H9 (cell line): Measurements from ENCODE around the gene EDN3. TPM values are rescaled to one million over a fixed set of nuclear protein-coding genes. Genes with fewer than 3 reads are reported as not detected.

Source experiments
- DNase-seq: peaks from one replicate; pipeline ENCODE4 v3.0.0-alpha.2; 2017
- H2AFZ ChIP-seq: one replicate; pipeline ENCODE4 v1.6.1; 2013; ENCODE audit warnings: mild to moderate bottlenecking, low read length, control low read depth, moderate library complexity
- H2AK5ac ChIP-seq: 2 replicates; pipeline ENCODE4 v1.6.1; 2013; ENCODE audit warnings: low read length, control low read depth, mixed read lengths; ENCODE audit not compliant: insufficient read length
- H2BK120ac ChIP-seq: one replicate; pipeline ENCODE4 v1.6.1; 2013; ENCODE audit warnings: low read depth, mild to moderate bottlenecking, low read length, control low read depth, inconsistent platforms; ENCODE audit not compliant: poor library complexity, severe bottlenecking
- H2BK12ac ChIP-seq: 2 replicates; pipeline ENCODE4 v1.6.1; 2013; ENCODE audit warnings: low read length, control low read depth, mixed read lengths, low read depth; ENCODE audit not compliant: insufficient read length
- H2BK15ac ChIP-seq: 2 replicates; pipeline ENCODE4 v1.6.1; 2013; ENCODE audit warnings: low read depth, low read length, control low read depth
- H2BK20ac ChIP-seq: one replicate; pipeline ENCODE4 v1.6.1; 2013; ENCODE audit warnings: low read depth, mild to moderate bottlenecking, low read length, control low read depth, inconsistent platforms; ENCODE audit not compliant: poor library complexity, severe bottlenecking
- H2BK5ac ChIP-seq: 2 replicates; pipeline ENCODE4 v1.6.1; 2013; ENCODE audit warnings: low read length, control low read depth, mixed read lengths; ENCODE audit not compliant: insufficient read length
- H3K14ac ChIP-seq: 2 replicates; pipeline ENCODE4 v1.6.1; 2013; ENCODE audit warnings: low read length, control low read depth; ENCODE audit not compliant: insufficient read depth
- H3K18ac ChIP-seq: 2 replicates; pipeline ENCODE4 v1.6.1; 2013; ENCODE audit warnings: low read depth, mild to moderate bottlenecking, mixed read lengths, low read length, control low read depth; ENCODE audit not compliant: insufficient read length
- H3K23ac ChIP-seq: 2 replicates; pipeline ENCODE4 v1.6.1; 2013; ENCODE audit warnings: low read length, control low read depth, mixed read lengths, low read depth; ENCODE audit not compliant: insufficient read length
- H3K23me2 ChIP-seq: 2 replicates; pipeline ENCODE4 v1.6.1; 2013; ENCODE audit warnings: low read depth, mild to moderate bottlenecking, mixed read lengths, low read length, control low read depth; ENCODE audit not compliant: insufficient read length, poor library complexity, severe bottlenecking
- H3K27ac ChIP-seq: 2 replicates; pipeline ENCODE4 v1.5.1; 2013; ENCODE audit warnings: low read length, control low read depth, mixed read lengths, low read depth; ENCODE audit not compliant: insufficient read length
- H3K27me3 ChIP-seq: 2 replicates; pipeline ENCODE4 v1.6.1; 2013; ENCODE audit warnings: low read length, control low read depth, inconsistent platforms; ENCODE audit not compliant: insufficient read depth
- H3K4ac ChIP-seq: 2 replicates; pipeline ENCODE4 v1.6.1; 2013; ENCODE audit warnings: low read depth, mild to moderate bottlenecking, control low read depth, inconsistent platforms, low read length, moderate library complexity
- H3K4me1 ChIP-seq: 2 replicates; pipeline ENCODE4 v1.6.1; 2013; ENCODE audit warnings: low read length, control low read depth, inconsistent platforms; ENCODE audit not compliant: insufficient read depth
- H3K4me2 ChIP-seq: 2 replicates; pipeline ENCODE4 v1.6.1; 2013; ENCODE audit warnings: low read length, control low read depth, mixed read lengths; ENCODE audit not compliant: insufficient read length, insufficient read depth
- H3K56ac ChIP-seq: 2 replicates; pipeline ENCODE4 v1.6.1; 2013; ENCODE audit warnings: low read depth, mild to moderate bottlenecking, mixed read lengths, low read length, control low read depth; ENCODE audit not compliant: insufficient read length
- H3K79me1 ChIP-seq: 2 replicates; pipeline ENCODE4 v1.6.1; 2013; ENCODE audit warnings: low read depth, mild to moderate bottlenecking, moderate library complexity, low read length, control low read depth, inconsistent platforms; ENCODE audit not compliant: insufficient read depth, poor library complexity, severe bottlenecking
- H3K79me2 ChIP-seq: 2 replicates; pipeline ENCODE4 v1.6.1; 2013; ENCODE audit warnings: low read length, control low read depth, inconsistent platforms; ENCODE audit not compliant: insufficient read depth
- H3K9ac ChIP-seq: 2 replicates; pipeline ENCODE4 v1.6.1; 2013; ENCODE audit warnings: low read length, control low read depth, mixed read lengths; ENCODE audit not compliant: insufficient read length; ENCODE audit errors: extremely low read depth
- H3K9me3 ChIP-seq: one replicate; pipeline ENCODE4 v1.6.1; 2013; ENCODE audit warnings: low read depth, low read length, inconsistent platforms; ENCODE audit not compliant: control insufficient read depth
- H3T11ph ChIP-seq: one replicate; pipeline ENCODE4 v1.6.1; 2013; ENCODE audit warnings: mild to moderate bottlenecking, low read length, control low read depth, inconsistent platforms
- H4K20me1 ChIP-seq: one replicate; pipeline ENCODE4 v1.6.1; 2013; ENCODE audit not compliant: control insufficient read depth, insufficient read length, insufficient read depth
- H4K5ac ChIP-seq: 2 replicates; pipeline ENCODE4 v1.6.1; 2013; ENCODE audit warnings: low read depth, mild to moderate bottlenecking, mixed read lengths, low read length, control low read depth; ENCODE audit not compliant: insufficient read length
- H4K8ac ChIP-seq: replicated peaks from 2 replicates; pipeline ENCODE4 v1.6.1; 2013; ENCODE audit warnings: low read length, control low read depth, mixed read lengths, low read depth; ENCODE audit not compliant: insufficient read length
- H4K91ac ChIP-seq: 2 replicates; pipeline ENCODE4 v1.6.1; 2013; ENCODE audit warnings: low read depth, mild to moderate bottlenecking, moderate library complexity, mixed read lengths, low read length, control low read depth; ENCODE audit not compliant: insufficient read length
- H3K27ac Mint-ChIP-seq, 3 experiments: 2 replicates in 2 of 3; 3 replicates in 1 of 3; pipeline ENCODE4 v1.8.0; 2020 to 2021; ENCODE audit warnings: mixed read lengths in 3 of 3, mild to moderate bottlenecking in 1 of 3, moderate library complexity in 1 of 3
- H3K27me3 Mint-ChIP-seq: 2 replicates; pipeline ENCODE4 v1.8.0; 2021; ENCODE audit warnings: low read depth, mild to moderate bottlenecking, moderate library complexity, mixed read lengths
- H3K36me3 Mint-ChIP-seq, 3 experiments: 2 replicates in 2 of 3; 3 replicates in 1 of 3; pipeline ENCODE4 v1.8.0; 2020 to 2021; ENCODE audit warnings: low read depth in 3 of 3, mixed read lengths in 3 of 3; ENCODE audit not compliant: insufficient read depth in 1 of 3
- H3K4me1 Mint-ChIP-seq, 2 experiments: 2 replicates each; pipeline ENCODE4 v1.8.0; 2020; ENCODE audit warnings: mixed read lengths in 2 of 2
- H3K4me3 Mint-ChIP-seq, 2 experiments: 2 replicates in 1 of 2; 3 replicates in 1 of 2; pipeline ENCODE4 v1.8.0; 2020 to 2021; ENCODE audit warnings: mild to moderate bottlenecking in 2 of 2, mixed read lengths in 2 of 2, moderate library complexity in 1 of 2
- H3K9me3 Mint-ChIP-seq, 2 experiments: 2 replicates in 1 of 2; 3 replicates in 1 of 2; pipeline ENCODE4 v1.8.0; 2020; ENCODE audit warnings: mild to moderate bottlenecking in 2 of 2, mixed read lengths in 2 of 2, moderate library complexity in 1 of 2
- WGBS: extraction: QIAGEN DNeasy Blood & Tissue Kit; methylation state at CpG from one replicate; pipeline ENCODE4 v1.1.7; 2013; ENCODE audit warnings: missing lambda C conversion rate, low lambda C conversion rate, mixed read lengths; ENCODE audit not compliant: insufficient read length; ENCODE audit errors: extremely low coverage; 5-methylcytosine and 5-hydroxymethylcytosine counted together
- total RNA-seq: library from RNA; stranded (reverse); gene quantifications from 2 replicates; pipeline ENCODE4 v1.2.1, GENCODE V29; 2021
- TF ChIP-seq, protein P1 (sequence below): fragments of 200-600 bp; sonication (generic); conservative IDR thresholded peaks from 3 replicates; pipeline ENCODE4 v1.8.0; 2021; ENCODE audit warnings: antibody characterized with exemption, mild to moderate bottlenecking

Gene EDN3
- total RNA-seq, 1 experiment from 2014 or later = 0.20 TPM

GRCh38 chr20:59350330-59351156 lies 50.1 kb downstream of the EDN3 start:
- Histone ChIP-seq H3K4ac (no peak overlapping the region), H4K20me1 (no peaks in the 10 kb centered on the region), H3K23me2 (no peaks in the 10 kb centered on the region), H3K4me2 (no peak overlapping the region), H3K9ac (no peak overlapping the region), H2BK15ac (no peak overlapping the region), H3K9me3 (no peaks in the 10 kb centered on the region), H2BK20ac (no peak overlapping the region), H3T11ph (no peak overlapping the region), H2AK5ac (no peak overlapping the region), H3K14ac (no peak overlapping the region), H3K79me1 (no peaks in the 10 kb centered on the region), H3K23ac (no peak overlapping the region), H2BK120ac (no peak overlapping the region), H3K18ac (no peak overlapping the region), H3K56ac (no peak overlapping the region), H3K27me3 (no peaks in the 10 kb centered on the region), H2BK12ac (no peak overlapping the region), H4K91ac (no peak overlapping the region), H3K27ac (no peak overlapping the region), H2AFZ (no peak overlapping the region), H3K4me1 (no peaks in the 10 kb centered on the region), H2BK5ac (no peak overlapping the region), H4K5ac (no peak overlapping the region), H3K79me2 (no peaks in the 10 kb centered on the region), H4K8ac (no peak overlapping the region)
- no peak for DNase-seq
- no CpG with 5 or more reads among the region's 10 CpGs for WGBS
- TF ChIP-seq, protein P1, sequence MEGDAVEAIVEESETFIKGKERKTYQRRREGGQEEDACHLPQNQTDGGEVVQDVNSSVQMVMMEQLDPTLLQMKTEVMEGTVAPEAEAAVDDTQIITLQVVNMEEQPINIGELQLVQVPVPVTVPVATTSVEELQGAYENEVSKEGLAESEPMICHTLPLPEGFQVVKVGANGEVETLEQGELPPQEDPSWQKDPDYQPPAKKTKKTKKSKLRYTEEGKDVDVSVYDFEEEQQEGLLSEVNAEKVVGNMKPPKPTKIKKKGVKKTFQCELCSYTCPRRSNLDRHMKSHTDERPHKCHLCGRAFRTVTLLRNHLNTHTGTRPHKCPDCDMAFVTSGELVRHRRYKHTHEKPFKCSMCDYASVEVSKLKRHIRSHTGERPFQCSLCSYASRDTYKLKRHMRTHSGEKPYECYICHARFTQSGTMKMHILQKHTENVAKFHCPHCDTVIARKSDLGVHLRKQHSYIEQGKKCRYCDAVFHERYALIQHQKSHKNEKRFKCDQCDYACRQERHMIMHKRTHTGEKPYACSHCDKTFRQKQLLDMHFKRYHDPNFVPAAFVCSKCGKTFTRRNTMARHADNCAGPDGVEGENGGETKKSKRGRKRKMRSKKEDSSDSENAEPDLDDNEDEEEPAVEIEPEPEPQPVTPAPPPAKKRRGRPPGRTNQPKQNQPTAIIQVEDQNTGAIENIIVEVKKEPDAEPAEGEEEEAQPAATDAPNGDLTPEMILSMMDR = no peak
- H3K27ac Mint-ChIP-seq = no peak overlapping the region; a peak in 1 of 7 replicates
- peaks cover 26% of the 10 kb centered on the region for H3K27me3 Mint-ChIP-seq
- H3K36me3 Mint-ChIP-seq = no peaks in the 10 kb centered on the region
- H3K9me3 Mint-ChIP-seq = no peaks in the 10 kb centered on the region
- H3K4me1 Mint-ChIP-seq = no peaks in the 10 kb centered on the region
- H3K4me3 Mint-ChIP-seq = no peak overlapping the region
